ENCODE data around the gene FOXP1. TPM values are rescaled to one million over a fixed set of nuclear protein-coding genes. Genes with fewer than 3 reads are reported as not detected.

FOXP1 gene
- total RNA-seq, 2 experiments from 2014 or later, result 493 to 508 TPM

GRCh38 chr3:71080517-71081083, 502.9 kb downstream of the FOXP1 start:
- intact Hi-C loops (cut with DNase I, micrococcal nuclease), result no loop called here
- ATAC-seq (ENCODE audit: poor library complexity) (no peak), DNase-seq (no peak)
- Mint-ChIP-seq H3K9me3 (no peaks in the 10 kb centered on the region), H3K27ac (peak overlapping the region; percentile 86), H3K4me1 (ENCODE audit: low read depth) (peaks cover 94% of the 10 kb centered on the region), H3K27me3 (no peaks in the 10 kb centered on the region), H3K4me3 (peak overlapping the region; percentile 16), H3K36me3 (ENCODE audit: low read depth) (peaks cover 62% of the 10 kb centered on the region)
- CTCF ChIA-PET, result interaction anchor here (1.7 kb wide), 1 partner anchor 10 kb away, joined by 5 read pairs; no protein-coding TSS in a partner anchor
- H3K27me3 ChIP-seq (ENCODE audit: control insufficient read depth in 1 of 2, insufficient read depth in 2 of 2, low read length in 2 of 2), result no peaks in the 10 kb centered on the region
- no peaks in the 10 kb centered on the region for H3K9me3 ChIP-seq (ENCODE audit: control insufficient read depth in 1 of 2, insufficient read depth in 1 of 2, low read length in 2 of 2)
- POLR2A ChIA-PET, result interaction anchor here (0.8 to 1.3 kb wide), 2 partner anchors 8 to 10 kb away, joined by 3 to 4 read pairs; no protein-coding TSS in a partner anchor
- no peak overlapping the region for H3K4me3 ChIP-seq (ENCODE audit: low read length)
- H3K27ac ChIP-seq (ENCODE audit: low read depth in 1 of 2, low read length in 2 of 2), result peak overlapping the region in 1 of 2 donors; percentile 9
- TF ChIP-seq, protein P1, sequence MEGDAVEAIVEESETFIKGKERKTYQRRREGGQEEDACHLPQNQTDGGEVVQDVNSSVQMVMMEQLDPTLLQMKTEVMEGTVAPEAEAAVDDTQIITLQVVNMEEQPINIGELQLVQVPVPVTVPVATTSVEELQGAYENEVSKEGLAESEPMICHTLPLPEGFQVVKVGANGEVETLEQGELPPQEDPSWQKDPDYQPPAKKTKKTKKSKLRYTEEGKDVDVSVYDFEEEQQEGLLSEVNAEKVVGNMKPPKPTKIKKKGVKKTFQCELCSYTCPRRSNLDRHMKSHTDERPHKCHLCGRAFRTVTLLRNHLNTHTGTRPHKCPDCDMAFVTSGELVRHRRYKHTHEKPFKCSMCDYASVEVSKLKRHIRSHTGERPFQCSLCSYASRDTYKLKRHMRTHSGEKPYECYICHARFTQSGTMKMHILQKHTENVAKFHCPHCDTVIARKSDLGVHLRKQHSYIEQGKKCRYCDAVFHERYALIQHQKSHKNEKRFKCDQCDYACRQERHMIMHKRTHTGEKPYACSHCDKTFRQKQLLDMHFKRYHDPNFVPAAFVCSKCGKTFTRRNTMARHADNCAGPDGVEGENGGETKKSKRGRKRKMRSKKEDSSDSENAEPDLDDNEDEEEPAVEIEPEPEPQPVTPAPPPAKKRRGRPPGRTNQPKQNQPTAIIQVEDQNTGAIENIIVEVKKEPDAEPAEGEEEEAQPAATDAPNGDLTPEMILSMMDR (IDR thresholded peaks at IDR 0.05), result no peak
- peaks cover 70% of the 10 kb centered on the region for H3K4me1 ChIP-seq (ENCODE audit: insufficient read depth, low read length)
- peaks cover 5% of the 10 kb centered on the region for H3K36me3 ChIP-seq (ENCODE audit: insufficient read depth, low read length)

DNA sequence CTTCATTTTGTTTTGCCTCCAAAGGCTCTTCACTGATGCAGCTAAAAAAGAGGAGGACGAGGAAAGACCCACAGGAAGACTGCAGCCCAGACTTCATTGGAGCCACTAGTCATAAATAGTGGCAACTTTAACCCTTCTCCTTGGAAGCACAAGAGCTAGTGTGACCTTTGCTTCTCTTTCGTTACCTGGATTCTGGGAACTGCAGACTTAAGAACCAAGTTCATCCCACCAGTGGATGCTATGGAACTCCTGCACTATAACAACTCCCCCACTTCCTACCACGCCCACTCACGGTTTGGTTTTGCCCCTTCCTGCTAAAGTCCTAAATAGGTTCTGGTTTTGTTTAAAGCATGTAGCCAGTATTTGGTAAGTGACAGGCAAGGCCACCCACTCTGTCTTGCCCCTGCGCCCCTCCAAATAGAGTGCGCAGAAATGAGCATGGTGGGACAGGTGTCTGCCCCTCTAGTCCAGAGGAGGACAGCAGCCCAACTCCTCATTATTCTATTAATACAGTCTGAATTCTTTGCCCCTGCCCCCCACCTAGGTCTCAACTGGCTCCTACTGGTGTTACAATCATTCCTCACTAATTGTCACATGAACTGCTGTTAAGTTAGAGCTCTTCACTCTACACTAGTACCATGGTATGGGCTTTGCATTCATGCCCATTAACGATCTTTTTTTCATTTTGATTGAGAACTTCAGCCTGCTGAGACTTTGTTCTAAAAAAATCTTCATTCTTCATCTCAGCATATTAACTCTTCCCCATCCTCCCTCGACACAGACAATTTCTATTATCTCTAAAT, 504.6 kb downstream of the FOXP1 start:
- Mint-ChIP-seq H3K4me3 (peak overlapping the region; percentile 65), H3K9me3 (no peaks in the 10 kb centered on the region), H3K36me3 (ENCODE audit: low read depth) (peaks cover 67% of the 10 kb centered on the region), H3K27me3 (no peaks in the 10 kb centered on the region), H3K4me1 (ENCODE audit: low read depth) (peaks cover 92% of the 10 kb centered on the region), H3K27ac (peak overlapping the region; percentile 86)
- TF ChIP-seq, protein P1 (IDR thresholded peaks at IDR 0.05), result no peak
- peak in 2 of 14 experiments; percentile 33 to 49 for DNase-seq
- peaks cover 13% of the 10 kb centered on the region for H3K36me3 ChIP-seq (ENCODE audit: insufficient read depth, low read length)
- no peak overlapping the region for H3K4me3 ChIP-seq (ENCODE audit: low read length)
- POLR2A ChIA-PET, result interaction anchor here (1.0 to 2.5 kb wide), 5 partner anchors 8 to 19 kb away, joined by 3 to 14 read pairs (median 4); no protein-coding TSS in a partner anchor
- no peaks in the 10 kb centered on the region for H3K27me3 ChIP-seq (ENCODE audit: control insufficient read depth in 1 of 2, insufficient read depth in 2 of 2, low read length in 2 of 2)
- intact Hi-C loops (cut with DNase I, micrococcal nuclease), result loop anchor here in 1 of 2 experiments (10.0 kb wide), 1 partner anchor 524 kb away; no protein-coding TSS in a partner anchor
- ATAC-seq (ENCODE audit: poor library complexity), result peak; percentile 38
- CTCF ChIA-PET, result interaction anchor here (1.1 to 1.7 kb wide), 2 partner anchors 8 to 66 kb away, joined by 3 to 5 read pairs; no protein-coding TSS in a partner anchor
- H3K4me1 ChIP-seq (ENCODE audit: insufficient read depth, low read length), result peaks cover 60% of the 10 kb centered on the region
- H3K9me3 ChIP-seq (ENCODE audit: control insufficient read depth in 1 of 2, insufficient read depth in 1 of 2, low read length in 2 of 2), result no peaks in the 10 kb centered on the region
- H3K27ac ChIP-seq (ENCODE audit: low read depth in 1 of 2, low read length in 2 of 2), result peak overlapping the region; percentile 38 to 48

DNA sequence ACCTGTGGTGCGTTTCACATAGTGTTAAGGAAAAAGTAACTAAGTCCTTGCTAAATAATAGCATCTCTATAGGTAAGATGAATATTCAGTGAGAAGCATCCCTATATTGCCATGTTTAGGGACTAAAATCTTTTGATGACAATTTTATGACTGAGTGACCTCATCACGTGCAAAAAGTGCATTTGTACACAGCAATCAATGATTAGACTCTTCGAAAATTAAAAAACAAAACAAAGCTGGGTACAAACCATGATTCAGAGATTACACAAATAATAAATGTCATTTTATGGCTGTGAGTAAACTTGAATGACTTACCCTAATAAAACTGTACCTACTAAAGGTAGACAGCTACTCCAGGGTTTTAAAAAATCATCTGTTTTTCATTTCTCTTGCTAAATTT, 505.3 kb downstream of the FOXP1 start:
- TF ChIP-seq, protein P1 (IDR thresholded peaks at IDR 0.05), result no peak
- H3K4me1 ChIP-seq (ENCODE audit: insufficient read depth, low read length), result peaks cover 56% of the 10 kb centered on the region
- no peaks in the 10 kb centered on the region for H3K27me3 ChIP-seq (ENCODE audit: control insufficient read depth in 1 of 2, insufficient read depth in 2 of 2, low read length in 2 of 2)
- DNase-seq, result no peak
- Mint-ChIP-seq H3K36me3 (ENCODE audit: low read depth) (peaks cover 67% of the 10 kb centered on the region), H3K4me3 (peak overlapping the region; percentile 35), H3K9me3 (no peaks in the 10 kb centered on the region), H3K27ac (peak overlapping the region; percentile 86), H3K27me3 (no peaks in the 10 kb centered on the region), H3K4me1 (ENCODE audit: low read depth) (peaks cover 92% of the 10 kb centered on the region)
- intact Hi-C loops (cut with DNase I, micrococcal nuclease), result loop anchor here in 1 of 2 experiments (10.0 kb wide), 1 partner anchor 523 kb away; no protein-coding TSS in a partner anchor
- ChIA-PET POLR2A (interaction anchor here (1.0 to 2.5 kb wide), 3 partner anchors 9 to 14 kb away, joined by 3 to 14 read pairs (median 5); no protein-coding TSS in a partner anchor), CTCF (no interaction called here)
- no peaks in the 10 kb centered on the region for H3K9me3 ChIP-seq (ENCODE audit: control insufficient read depth in 1 of 2, insufficient read depth in 1 of 2, low read length in 2 of 2)
- no peak overlapping the region for H3K4me3 ChIP-seq (ENCODE audit: low read length)
- H3K36me3 ChIP-seq (ENCODE audit: insufficient read depth, low read length), result peaks cover 15% of the 10 kb centered on the region
- peak overlapping the region in 1 of 2 donors; percentile 37 for H3K27ac ChIP-seq (ENCODE audit: low read depth in 1 of 2, low read length in 2 of 2)
- no peak for ATAC-seq (ENCODE audit: poor library complexity)
